ENCODE data around the gene FUT2. TPM values are rescaled to one million over a fixed set of nuclear protein-coding genes. Genes with fewer than 3 reads are reported as not detected.

The FUT2 gene
- total and polyA plus RNA-seq, 12 donors = 0.03 to 0.24 TPM; not detected in 10

DNA sequence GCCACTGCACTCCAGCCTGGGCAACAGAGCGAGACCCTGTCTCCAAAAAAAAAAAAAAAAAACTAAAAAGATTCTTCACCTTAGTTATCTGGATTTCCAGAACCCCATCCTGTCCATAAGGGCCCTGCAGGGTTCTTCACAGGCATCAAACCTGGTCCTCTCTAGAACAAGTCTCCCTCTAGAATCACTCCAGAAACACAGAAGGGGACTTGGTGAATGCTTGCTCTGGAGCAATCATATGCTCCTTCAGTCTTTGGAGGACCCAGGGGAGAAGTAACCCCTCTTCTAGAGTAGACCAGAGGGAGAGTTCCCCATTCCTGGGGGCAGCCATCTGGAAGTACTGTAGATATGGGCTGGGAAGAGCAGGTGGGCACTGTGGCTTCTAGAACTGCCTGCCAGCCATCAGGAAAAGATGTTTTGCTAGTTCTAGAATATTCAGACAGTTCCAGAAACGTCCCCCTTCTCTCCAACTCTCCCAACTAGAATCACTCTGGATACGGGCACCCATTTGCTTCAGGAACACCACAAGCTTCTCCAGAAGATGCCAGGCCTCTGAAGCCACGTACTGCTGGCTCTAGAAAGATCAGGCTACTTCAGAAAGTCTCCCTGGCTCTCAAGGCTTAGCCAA lies 53.9 kb downstream of the FUT2 start:
- intact Hi-C loops (cut with DNase I) = no loop called here
- H3K27me3 ChIP-seq = no peaks in the 10 kb centered on the region

DNA sequence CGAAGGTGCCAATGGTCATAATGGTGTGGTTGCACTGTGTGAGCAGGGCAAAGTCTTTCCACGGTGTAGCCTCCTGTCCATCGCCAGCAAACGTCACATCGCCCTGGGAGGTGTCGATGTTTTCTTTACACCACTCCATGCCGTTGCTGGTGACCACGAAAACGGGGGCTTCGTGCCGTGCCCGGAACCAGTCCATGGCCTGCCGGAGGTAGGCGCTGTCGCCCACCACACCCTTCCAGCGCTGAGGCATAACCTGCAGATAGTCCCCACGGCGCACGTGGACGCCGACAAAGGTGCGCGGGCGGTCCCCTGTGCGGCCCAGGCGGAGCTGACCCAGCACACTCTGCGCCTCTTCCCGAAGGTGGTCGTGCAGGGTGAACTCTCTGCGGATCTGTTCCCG lies 54.6 kb downstream of the FUT2 start:
- Histone ChIP-seq H3K36me3 (replicated peaks in 1 of 2) (no peaks in the 10 kb centered on the region), H3K27me3 (no peaks in the 10 kb centered on the region), H3K9me3 (replicated peaks in 1 of 3) (no peaks in the 10 kb centered on the region), H3K4me1 (replicated peaks in 1 of 2) (peaks cover 5 to 21% of the 10 kb centered on the region in 2 donors), H3K27ac (no peak overlapping the region), H3K4me3 (no peak overlapping the region)
- TF ChIP-seq, protein P1, sequence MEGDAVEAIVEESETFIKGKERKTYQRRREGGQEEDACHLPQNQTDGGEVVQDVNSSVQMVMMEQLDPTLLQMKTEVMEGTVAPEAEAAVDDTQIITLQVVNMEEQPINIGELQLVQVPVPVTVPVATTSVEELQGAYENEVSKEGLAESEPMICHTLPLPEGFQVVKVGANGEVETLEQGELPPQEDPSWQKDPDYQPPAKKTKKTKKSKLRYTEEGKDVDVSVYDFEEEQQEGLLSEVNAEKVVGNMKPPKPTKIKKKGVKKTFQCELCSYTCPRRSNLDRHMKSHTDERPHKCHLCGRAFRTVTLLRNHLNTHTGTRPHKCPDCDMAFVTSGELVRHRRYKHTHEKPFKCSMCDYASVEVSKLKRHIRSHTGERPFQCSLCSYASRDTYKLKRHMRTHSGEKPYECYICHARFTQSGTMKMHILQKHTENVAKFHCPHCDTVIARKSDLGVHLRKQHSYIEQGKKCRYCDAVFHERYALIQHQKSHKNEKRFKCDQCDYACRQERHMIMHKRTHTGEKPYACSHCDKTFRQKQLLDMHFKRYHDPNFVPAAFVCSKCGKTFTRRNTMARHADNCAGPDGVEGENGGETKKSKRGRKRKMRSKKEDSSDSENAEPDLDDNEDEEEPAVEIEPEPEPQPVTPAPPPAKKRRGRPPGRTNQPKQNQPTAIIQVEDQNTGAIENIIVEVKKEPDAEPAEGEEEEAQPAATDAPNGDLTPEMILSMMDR (IDR thresholded peaks at IDR 0.05) = no peak
- no peak for TF ChIP-seq POLR2A (IDR thresholded peaks at IDR 0.05)
- intact Hi-C loops (cut with DNase I) = no loop called here
- WGBS, 4 donors = 94 to 97% (median 96%) methylated on average over 28 to 31 of the region's 31 CpGs
- DNase-seq = no peak

More for the DNA sequence above, 53.9 kb downstream of the FUT2 start:
- no peak overlapping the region for H3K4me3 ChIP-seq
- DNase-seq = no peak
- peaks cover 5 to 21% of the 10 kb centered on the region in 2 donors for H3K4me1 ChIP-seq (replicated peaks in 1 of 2)
- no peak overlapping the region for H3K27ac ChIP-seq
- WGBS, 4 donors = 76 to 86% (median 81%) methylated on average over 4 of the region's 4 CpGs
- no peaks in the 10 kb centered on the region for H3K36me3 ChIP-seq (replicated peaks in 1 of 2)
- H3K9me3 ChIP-seq (replicated peaks in 1 of 3) = no peaks in the 10 kb centered on the region
- no peak for TF ChIP-seq POLR2A (IDR thresholded peaks at IDR 0.05)
- TF ChIP-seq, protein P1 (IDR thresholded peaks at IDR 0.05) = no peak

DNA sequence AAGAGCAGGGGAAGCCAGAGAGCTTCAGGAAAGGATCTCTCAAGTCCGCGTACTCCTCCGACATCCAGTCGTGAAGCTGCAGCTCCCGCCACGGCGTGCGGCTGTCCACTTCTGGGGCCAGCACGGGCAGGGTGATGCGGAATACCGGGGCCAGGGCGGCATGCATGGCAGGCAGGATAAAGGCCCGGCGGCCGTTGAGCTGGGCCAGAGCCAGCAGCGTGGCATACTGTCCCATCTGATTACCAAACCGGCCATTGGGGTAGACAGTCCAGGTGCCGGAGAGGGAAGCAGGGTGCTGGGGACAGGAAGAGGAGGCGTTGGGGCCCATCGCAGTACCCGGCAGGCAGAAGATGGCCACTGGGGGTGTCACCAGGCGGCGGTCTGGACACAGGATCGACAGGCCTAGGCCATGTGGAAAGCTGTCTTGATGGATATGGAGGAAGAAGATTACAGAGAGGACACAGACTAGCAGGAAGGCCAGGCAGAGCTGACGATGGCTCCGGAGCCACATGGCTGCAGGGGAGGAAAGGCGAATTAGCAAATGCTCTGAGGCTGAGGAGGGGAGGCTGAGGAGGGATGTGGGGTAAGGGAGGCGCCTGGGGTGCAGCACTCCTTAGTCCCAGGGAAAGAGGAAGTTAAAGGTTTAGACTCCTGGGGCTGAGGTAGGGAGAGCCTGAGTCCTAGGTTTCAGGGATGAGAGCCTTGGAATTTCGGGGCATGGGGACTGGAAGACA lies 55.2 kb downstream of the FUT2 start:
- peaks cover 5 to 21% of the 10 kb centered on the region in 2 donors for H3K4me1 ChIP-seq (replicated peaks in 1 of 2)
- no peak for DNase-seq
- no peak for TF ChIP-seq POLR2A (IDR thresholded peaks at IDR 0.05)
- TF ChIP-seq, protein P1 (IDR thresholded peaks at IDR 0.05) = no peak
- no peaks in the 10 kb centered on the region for H3K36me3 ChIP-seq (replicated peaks in 1 of 2)
- H3K4me3 ChIP-seq = no peak overlapping the region
- 85 to 92% (median 90%) methylated on average over 28 to 29 of the region's 29 CpGs for WGBS, 4 donors
- H3K27ac ChIP-seq = no peak overlapping the region
- intact Hi-C loops (cut with DNase I) = no loop called here
- no peaks in the 10 kb centered on the region for H3K27me3 ChIP-seq
- H3K9me3 ChIP-seq (replicated peaks in 1 of 3) = no peaks in the 10 kb centered on the region

DNA sequence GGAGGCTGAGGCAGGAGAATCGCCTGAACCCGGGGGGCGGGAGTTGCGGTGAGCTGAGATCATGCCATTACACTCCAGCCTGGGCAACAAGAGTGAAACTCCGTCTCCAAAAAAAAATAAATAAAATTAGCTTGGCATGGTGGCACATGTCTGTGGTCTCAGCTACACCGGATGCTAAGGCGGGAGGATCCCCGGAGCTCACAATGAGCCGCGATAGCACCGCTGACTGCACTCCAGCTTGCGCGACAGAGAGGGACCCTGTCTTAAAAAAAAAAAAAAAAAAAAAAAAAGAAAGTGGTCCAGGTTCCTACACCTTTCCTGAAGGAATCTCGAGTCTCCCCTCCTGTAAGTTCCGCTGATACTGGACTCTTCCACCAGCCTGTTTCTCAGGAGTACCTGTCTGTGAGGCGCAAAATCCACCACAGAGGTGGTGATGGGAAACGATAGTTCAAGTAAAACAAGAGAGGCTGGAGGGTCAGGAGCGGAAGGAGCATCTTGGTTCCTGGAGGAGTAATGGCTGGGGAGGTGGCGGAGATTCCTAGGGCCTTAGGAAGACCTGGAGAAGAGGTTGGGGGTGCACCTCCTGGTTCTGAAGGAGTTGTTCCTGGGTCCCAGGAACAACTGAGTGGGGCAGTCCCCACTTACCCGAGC lies 56.2 kb downstream of the FUT2 start:
- Histone ChIP-seq H3K4me3 (peak overlapping the region in 2 of 4 donors; percentile 3 to 47), H3K9me3 (replicated peaks in 1 of 3) (no peaks in the 10 kb centered on the region), H3K4me1 (replicated peaks in 1 of 2) (peaks cover 5 to 20% of the 10 kb centered on the region in 2 donors), H3K36me3 (replicated peaks in 1 of 2) (no peaks in the 10 kb centered on the region), H3K27me3 (no peaks in the 10 kb centered on the region), H3K27ac (peak overlapping the region in 2 of 5 donors; percentile 26 to 59)
- 30 to 56% (median 46%) methylated on average over 18 to 20 of the region's 20 CpGs for WGBS, 4 donors
- intact Hi-C loops (cut with DNase I) = no loop called here
- TF ChIP-seq POLR2A (IDR thresholded peaks at IDR 0.05) = no peak
- TF ChIP-seq, protein P1 (IDR thresholded peaks at IDR 0.05) = no peak
- DNase-seq = no peak
